Measurements from ENCODE around the gene RANBP17.

RANBP17 gene

GRCh38 chr5:171092194-171092593 is 230.4 kb downstream of the RANBP17 start:
- DNase-seq (ENCODE audit: low spot score): no peak

- DNase-seq (ENCODE audit: low spot score): no peak
Measured at GRCh38 chr5:171093598-171093997, 231.8 kb downstream of the RANBP17 start.

DNA sequence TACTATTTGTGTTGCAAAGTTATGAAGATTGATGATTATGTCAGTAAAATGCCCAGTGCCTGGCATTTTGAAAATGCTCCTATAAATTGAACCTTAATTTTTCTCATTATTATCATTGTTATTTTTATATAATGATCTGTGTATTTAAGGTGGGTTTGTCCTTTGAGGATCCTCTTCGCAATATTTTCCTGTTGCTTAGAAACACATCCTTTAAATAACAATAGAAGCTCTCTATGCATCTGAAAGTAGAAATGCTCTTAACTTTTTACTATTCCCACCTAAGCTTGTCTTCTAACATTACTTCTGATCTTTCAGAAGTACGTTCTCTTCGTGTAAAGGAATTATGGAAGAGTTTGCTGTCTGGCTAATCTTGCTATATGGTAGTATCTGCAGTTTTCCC is 232.5 kb downstream of the RANBP17 start:
- DNase-seq (ENCODE audit: low spot score): no peak

DNA sequence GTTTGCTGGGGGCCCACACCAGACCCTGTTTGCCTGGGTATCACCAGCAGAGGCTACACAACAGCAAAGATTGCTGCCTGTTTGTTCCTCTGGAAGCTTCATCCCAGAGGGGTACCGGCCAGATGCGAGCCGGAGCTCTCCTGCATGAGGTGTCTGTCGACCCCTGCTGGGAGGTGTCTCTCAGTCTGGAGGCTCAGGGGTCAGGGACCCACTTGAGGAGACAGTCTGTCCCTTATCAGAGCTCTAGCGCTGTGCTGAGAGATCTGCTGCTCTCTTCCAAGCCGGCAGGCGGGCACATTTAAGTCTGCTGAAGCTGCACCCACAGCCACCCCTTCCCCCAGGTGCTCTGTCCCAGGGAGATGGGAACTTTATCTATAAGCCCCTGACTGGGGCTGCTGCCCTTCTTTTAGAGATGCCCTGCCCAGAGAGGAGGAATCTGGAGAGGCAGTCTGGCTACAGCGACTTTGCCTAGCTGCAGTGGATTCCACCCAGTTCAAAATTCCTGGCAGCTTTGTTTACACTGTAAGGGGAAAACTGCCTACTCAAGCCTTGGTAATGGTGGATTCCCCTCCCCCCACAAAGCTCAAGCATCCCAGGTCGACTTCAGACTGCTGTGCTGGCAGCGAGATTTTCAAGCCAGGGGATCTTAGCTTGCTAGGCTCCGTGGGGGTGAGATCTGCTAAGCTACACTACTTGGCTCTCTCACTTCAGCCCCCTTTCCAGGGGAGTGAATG is 241.2 kb downstream of the RANBP17 start:
- DNase-seq (ENCODE audit: low spot score): no peak

- no peak for DNase-seq (ENCODE audit: low spot score)
Measured at GRCh38 chr5:171107669-171108068, 245.9 kb downstream of the RANBP17 start.

DNA sequence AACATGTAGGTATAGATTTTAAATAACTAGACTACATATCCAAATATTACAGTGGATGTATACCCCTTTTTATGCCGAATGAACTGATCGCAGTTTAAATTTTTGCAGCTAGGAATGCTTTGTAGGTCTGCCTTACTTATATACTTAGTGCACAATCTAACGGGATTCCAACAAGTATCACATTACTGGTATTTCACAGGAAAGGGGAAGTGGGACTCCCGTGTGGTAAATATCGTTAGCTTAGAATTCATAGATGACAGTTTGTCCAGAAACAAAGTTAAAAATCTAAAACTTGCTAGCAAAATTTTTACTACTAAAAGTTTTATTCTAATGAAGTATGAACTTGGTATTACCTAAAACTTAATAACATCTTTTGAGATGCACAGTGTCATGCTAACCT is 253.7 kb downstream of the RANBP17 start:
- no peak for DNase-seq (ENCODE audit: low spot score)

DNA sequence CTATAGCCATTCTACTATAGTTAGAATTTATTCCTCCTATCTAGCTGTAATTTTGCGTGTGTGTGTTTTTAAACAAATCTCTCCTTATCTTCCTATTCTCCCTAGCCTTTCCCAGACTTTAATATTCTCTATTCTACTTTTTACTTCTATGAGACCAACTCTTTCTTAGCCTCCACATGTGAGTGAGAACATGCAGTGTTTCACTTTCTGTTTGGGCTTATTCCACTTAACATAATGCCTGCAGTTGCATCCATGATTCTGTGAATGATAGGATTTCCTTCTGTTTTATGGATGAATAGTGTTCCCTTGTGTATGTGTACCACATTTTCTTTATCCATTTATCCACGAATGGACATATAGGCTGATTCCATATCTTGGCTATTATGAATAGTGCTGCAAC is 254.9 kb downstream of the RANBP17 start:
- DNase-seq (ENCODE audit: low spot score): no peak

GRCh38 chr5:171120986-171121622 is 259.3 kb downstream of the RANBP17 start:
- no peak for DNase-seq (ENCODE audit: low spot score)

- DNase-seq (ENCODE audit: low spot score): no peak
Measured at GRCh38 chr5:171121638-171122037, 259.8 kb downstream of the RANBP17 start.

GRCh38 chr5:171122372-171122771 is 260.6 kb downstream of the RANBP17 start:
- no peak for DNase-seq (ENCODE audit: low spot score)

- DNase-seq (ENCODE audit: low spot score): no peak
Measured at GRCh38 chr5:171123417-171123816, 261.6 kb downstream of the RANBP17 start.

DNA sequence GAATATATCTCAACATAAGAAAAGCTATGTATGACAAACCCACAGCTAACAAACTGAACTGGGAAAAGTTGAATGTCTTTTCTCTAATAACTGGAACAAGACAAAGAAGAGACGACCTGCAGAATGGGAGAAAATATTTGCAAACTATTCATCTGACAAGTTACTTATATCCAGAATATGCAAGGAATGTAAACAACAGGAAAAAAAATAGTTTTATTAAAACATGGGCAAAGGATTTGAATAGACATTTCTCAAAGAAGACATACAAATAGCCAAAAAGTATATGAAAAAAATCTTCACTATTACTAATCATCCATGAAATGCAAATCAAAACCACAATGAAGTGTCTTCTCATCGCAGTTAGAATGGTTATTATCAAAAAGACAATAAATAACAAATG is 265.5 kb downstream of the RANBP17 start:
- DNase-seq (ENCODE audit: low spot score): no peak

DNA sequence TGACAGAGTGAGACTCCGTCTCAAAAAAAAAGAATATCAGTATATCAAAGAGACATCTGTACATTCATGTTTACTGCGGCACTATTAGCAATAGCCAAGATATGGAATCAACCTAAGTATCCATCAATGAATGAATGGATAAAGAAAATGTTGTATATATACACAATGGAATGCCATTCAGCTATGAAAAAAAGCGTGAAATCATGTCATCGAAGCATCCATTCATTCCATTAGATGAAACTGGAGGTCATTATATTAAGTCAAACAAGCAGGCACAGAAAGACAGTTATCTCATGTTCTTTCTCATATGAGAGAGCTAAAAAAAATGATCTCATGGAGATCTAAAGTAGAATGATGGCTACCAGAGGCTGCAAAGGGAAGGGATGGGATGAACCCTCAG is 266.3 kb downstream of the RANBP17 start:
- no peak for DNase-seq (ENCODE audit: low spot score)

- DNase-seq (ENCODE audit: low spot score): no peak
Measured at GRCh38 chr5:171129308-171129707, 267.5 kb downstream of the RANBP17 start.

- no peak for DNase-seq (ENCODE audit: low spot score)
Measured at GRCh38 chr5:171131497-171131896, 269.7 kb downstream of the RANBP17 start.

- DNase-seq (ENCODE audit: low spot score): no peak
Measured at GRCh38 chr5:171137768-171138525, 276.1 kb downstream of the RANBP17 start.

DNA sequence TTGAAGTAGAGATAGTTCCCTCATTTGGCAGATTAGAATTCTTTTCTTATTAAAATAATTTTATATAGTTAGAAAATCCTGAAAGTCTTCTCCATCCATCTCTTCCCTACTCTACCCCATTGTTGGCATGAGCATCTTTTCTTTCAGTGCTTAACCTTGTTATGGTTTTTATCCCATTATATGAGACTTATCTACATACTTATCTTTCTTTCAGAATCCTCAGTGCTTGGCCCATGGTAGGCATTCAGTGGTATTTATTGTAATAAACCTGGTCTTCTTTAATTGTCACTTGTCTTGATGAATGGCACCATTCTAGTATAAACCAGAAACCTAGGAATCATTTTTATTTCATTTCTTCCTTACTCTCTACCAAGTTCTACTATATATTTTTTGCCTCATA is 277.4 kb downstream of the RANBP17 start:
- DNase-seq (ENCODE audit: low spot score): no peak

DNA sequence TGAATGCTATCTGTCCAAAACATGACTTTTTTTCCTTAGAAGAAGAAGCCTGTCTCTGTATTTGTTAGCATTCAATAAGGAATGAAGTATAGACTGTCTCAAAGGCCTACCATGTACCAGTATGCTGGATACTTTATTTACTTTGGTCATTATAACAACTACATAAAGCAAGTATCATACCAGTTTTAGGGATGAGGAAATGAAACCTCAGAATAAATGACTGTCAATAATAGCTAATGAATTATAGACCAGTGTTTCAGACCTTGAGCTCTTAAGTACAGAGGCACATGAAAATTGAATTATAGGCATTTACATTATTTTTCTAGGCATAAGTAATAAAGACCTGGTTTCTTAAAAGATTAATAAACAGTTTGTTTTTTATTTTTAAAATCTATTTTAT is 280.8 kb downstream of the RANBP17 start:
- no peak for DNase-seq (ENCODE audit: low spot score)

GRCh38 chr5:171143171-171143570 is 281.4 kb downstream of the RANBP17 start:
- no peak for DNase-seq (ENCODE audit: low spot score)

GRCh38 chr5:171143926-171144325 is 282.1 kb downstream of the RANBP17 start:
- no peak for DNase-seq (ENCODE audit: low spot score)

GRCh38 chr5:171149333-171149732 is 287.5 kb downstream of the RANBP17 start:
- no peak for DNase-seq (ENCODE audit: low spot score)

DNA sequence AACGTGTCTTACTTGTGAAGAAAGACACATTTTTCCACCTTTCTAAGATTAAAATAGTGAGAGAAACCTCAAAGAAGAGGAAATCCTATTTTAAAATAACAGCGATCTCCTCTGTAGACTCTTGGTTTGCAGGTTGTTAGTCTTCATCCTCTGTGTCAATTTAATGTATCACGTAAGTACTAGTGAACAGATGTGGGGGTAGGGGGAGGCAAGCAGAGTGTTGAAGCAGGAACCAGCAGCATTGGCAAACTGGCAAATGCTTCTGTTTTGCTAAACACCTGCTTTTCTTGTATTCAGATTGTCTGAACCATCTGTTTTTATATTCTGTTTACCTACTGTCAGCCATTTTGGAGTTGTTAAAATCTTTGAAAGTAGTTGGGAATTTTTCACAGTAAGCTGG is 288.0 kb downstream of the RANBP17 start:
- no peak for DNase-seq (ENCODE audit: low spot score)

GRCh38 chr5:171152382-171152781 is 290.6 kb downstream of the RANBP17 start:
- peak; percentile 32 for DNase-seq (ENCODE audit: low spot score)

All from AG20443 (cell line).